GM15510 (cell line): ENCODE data around the gene PIGW.

Source experiments
- POLR2A ChIP-seq: IDR thresholded peaks from 3 replicates; pipeline ENCODE4 v1.6.1; 2011; ENCODE audit warnings: borderline replicate concordance; ENCODE audit not compliant: insufficient read length; ENCODE audit errors: extremely low read depth

The PIGW gene

GRCh38 chr17:36529121-36529520 lies 5.7 kb upstream of the PIGW start:
- TF ChIP-seq POLR2A: no peak

GRCh38 chr17:36532435-36532975 lies 2.3 kb upstream of the PIGW start:
- no peak for TF ChIP-seq POLR2A

GRCh38 chr17:36533935-36534839 lies 600 bp upstream of the PIGW start:
- no peak for TF ChIP-seq POLR2A

- TF ChIP-seq POLR2A: no peak
These were observed 888 bp downstream of the PIGW start for GRCh38 chr17:36535669-36536081.

- TF ChIP-seq POLR2A: no peak
These were observed 5.9 kb downstream of the PIGW start for GRCh38 chr17:36540696-36541095.

GRCh38 chr17:36542755-36543154 lies 8.0 kb downstream of the PIGW start:
- TF ChIP-seq POLR2A: no peak

- TF ChIP-seq POLR2A: no peak
These were observed 9.2 kb downstream of the PIGW start for GRCh38 chr17:36544044-36544306.

GRCh38 chr17:36544307-36545076 lies 9.7 kb downstream of the PIGW start, which contains the start of gene GGNBP2:
Gene GGNBP2 (plus strand): TSS chr17:36544919. CDS start chr17:36545725, 806 bp downstream.
- peak; percentile 81 for TF ChIP-seq POLR2A

GRCh38 chr17:36545077-36545464 lies 10.3 kb downstream of the PIGW start:
- no peak for TF ChIP-seq POLR2A

GRCh38 chr17:36545465-36546417 lies 11.0 kb downstream of the PIGW start:
- peak; percentile 80 for TF ChIP-seq POLR2A

GRCh38 chr17:36546418-36547093 lies 11.8 kb downstream of the PIGW start:
- TF ChIP-seq POLR2A: no peak

GRCh38 chr17:36547776-36548175 lies 13.0 kb downstream of the PIGW start:
- TF ChIP-seq POLR2A: no peak

- no peak for TF ChIP-seq POLR2A
These were observed 16.0 kb downstream of the PIGW start for GRCh38 chr17:36550491-36551417.
